ES-I3 (cell line): Measurements from ENCODE around the gene EN2.
"Not testable (repeated sequence)": the region's sequence is repeated elsewhere in the genome, so short reads cannot be mapped to it uniquely, and the experiment has no call there.

Experiments
- H3K36me3 ChIP-seq: 2 replicates; pipeline ENCODE4 v1.6.1; 2013; ENCODE audit warnings: mild to moderate bottlenecking, low read length, control low read depth, moderate library complexity; ENCODE audit not compliant: insufficient read depth
- H3K4me1 ChIP-seq: 2 replicates; pipeline ENCODE4 v1.6.1; 2013; ENCODE audit warnings: mild to moderate bottlenecking, control low read depth, low read length; ENCODE audit not compliant: insufficient read depth
- H3K9ac ChIP-seq: 2 replicates; pipeline ENCODE4 v1.6.1; 2013; ENCODE audit warnings: low read depth, mild to moderate bottlenecking, low read length, moderate library complexity
- H3K9me3 ChIP-seq: 2 replicates; pipeline ENCODE4 v1.6.1; 2013; ENCODE audit warnings: mild to moderate bottlenecking, low read length, moderate library complexity; ENCODE audit not compliant: control insufficient read depth, insufficient read depth

EN2 gene

GRCh38 chr7:155435110-155435509, 22.8 kb upstream of the EN2 start:
- Histone ChIP-seq H3K9me3 (no peaks in the 10 kb centered on the region), H3K4me1 (no peaks in the 10 kb centered on the region), H3K9ac (no peak overlapping the region)

GRCh38 chr7:155437836-155438235, 20.1 kb upstream of the EN2 start:
- Histone ChIP-seq H3K36me3 (no peaks in the 10 kb centered on the region), H3K9ac (no peak overlapping the region), H3K4me1 (no peaks in the 10 kb centered on the region), H3K9me3 (no peaks in the 10 kb centered on the region)

More at GRCh38 chr7:155435110-155435509, 22.8 kb upstream of the EN2 start:
- no peaks in the 10 kb centered on the region for H3K36me3 ChIP-seq

- no peaks in the 10 kb centered on the region for H3K4me1 ChIP-seq
- H3K36me3 ChIP-seq = no peaks in the 10 kb centered on the region
- no peak overlapping the region for H3K9ac ChIP-seq
- H3K9me3 ChIP-seq = no peaks in the 10 kb centered on the region
Measured at GRCh38 chr7:155438777-155439176, 19.2 kb upstream of the EN2 start.

GRCh38 chr7:155439311-155440017, 18.5 kb upstream of the EN2 start:
- H3K9ac ChIP-seq = no peak overlapping the region
- no peaks in the 10 kb centered on the region for H3K4me1 ChIP-seq
- no peaks in the 10 kb centered on the region for H3K36me3 ChIP-seq
- no peaks in the 10 kb centered on the region for H3K9me3 ChIP-seq

GRCh38 chr7:155440018-155440410, 17.9 kb upstream of the EN2 start:
- Histone ChIP-seq H3K9me3 (no peaks in the 10 kb centered on the region), H3K36me3 (no peaks in the 10 kb centered on the region), H3K4me1 (no peaks in the 10 kb centered on the region), H3K9ac (no peak overlapping the region)

- Histone ChIP-seq H3K9ac (no peak overlapping the region), H3K4me1 (no peaks in the 10 kb centered on the region), H3K36me3 (no peaks in the 10 kb centered on the region), H3K9me3 (no peaks in the 10 kb centered on the region)
Measured at GRCh38 chr7:155441856-155442255, 16.1 kb upstream of the EN2 start.

GRCh38 chr7:155444746-155445145, 13.2 kb upstream of the EN2 start:
- H3K4me1 ChIP-seq = no peaks in the 10 kb centered on the region
- H3K9me3 ChIP-seq = no peaks in the 10 kb centered on the region; the same call in 1 of the 2 replicates
- no peak overlapping the region for H3K9ac ChIP-seq
- no peaks in the 10 kb centered on the region for H3K36me3 ChIP-seq

- not testable (repeated sequence) for H3K36me3 ChIP-seq, H3K9ac ChIP-seq, H3K4me1 ChIP-seq, H3K9me3 ChIP-seq
Measured at GRCh38 chr7:155445606-155446005, 12.3 kb upstream of the EN2 start.

GRCh38 chr7:155447603-155448002, 10.3 kb upstream of the EN2 start:
- Histone ChIP-seq H3K9ac (no peak overlapping the region), H3K4me1 (no peaks in the 10 kb centered on the region), H3K9me3 (no peaks in the 10 kb centered on the region; the same call in 1 of the 2 replicates), H3K36me3 (no peaks in the 10 kb centered on the region)

GRCh38 chr7:155448632-155449007, 9.3 kb upstream of the EN2 start:
- H3K4me1 ChIP-seq = no peaks in the 10 kb centered on the region
- no peaks in the 10 kb centered on the region; the same call in 1 of the 2 replicates for H3K9me3 ChIP-seq
- no peak overlapping the region; the same call in 1 of the 2 replicates for H3K9ac ChIP-seq
- H3K36me3 ChIP-seq = no peaks in the 10 kb centered on the region

GRCh38 chr7:155449008-155449868, 8.7 kb upstream of the EN2 start:
- H3K36me3 ChIP-seq = no peaks in the 10 kb centered on the region
- no peaks in the 10 kb centered on the region for H3K4me1 ChIP-seq
- no peaks in the 10 kb centered on the region; the same call in 1 of the 2 replicates for H3K9me3 ChIP-seq
- H3K9ac ChIP-seq = peak overlapping the region; percentile 40; the same call in 1 of the 2 replicates

- peak overlapping the region; percentile 40; the same call in 1 of the 2 replicates for H3K9ac ChIP-seq
- no peaks in the 10 kb centered on the region; the same call in 1 of the 2 replicates for H3K9me3 ChIP-seq
- H3K36me3 ChIP-seq = no peaks in the 10 kb centered on the region
- no peaks in the 10 kb centered on the region; the same call in 1 of the 2 replicates for H3K4me1 ChIP-seq
Measured at GRCh38 chr7:155449869-155450557, 7.9 kb upstream of the EN2 start.

- H3K36me3 ChIP-seq = no peaks in the 10 kb centered on the region
- H3K9ac ChIP-seq = no peak overlapping the region
- H3K4me1 ChIP-seq = no peaks in the 10 kb centered on the region; the same call in 1 of the 2 replicates
- H3K9me3 ChIP-seq = no peaks in the 10 kb centered on the region; the same call in 1 of the 2 replicates
Measured at GRCh38 chr7:155450558-155450969, 7.4 kb upstream of the EN2 start.
